Measurements from ENCODE around the gene SERPIND1. TPM values are rescaled to one million over a fixed set of nuclear protein-coding genes. Genes with fewer than 3 reads are reported as not detected.
"Not testable (repeated sequence)": the region's sequence is repeated elsewhere in the genome, so short reads cannot be mapped to it uniquely, and the experiment has no call there.

Gene SERPIND1
- 0.13 TPM for total RNA-seq
- long read RNA-seq, partial matches to known transcripts, result 0 of 3 reads
- long read RNA-seq, other reads (novel, unspliced or antisense), result 3 of 3 reads

GRCh38 chr22:20773793-20774212 lies at the start of gene SERPIND1:
Gene SERPIND1, plus strand, starts transcription at chr22:20774113. Its CDS starts 5,200 bp downstream, at chr22:20779313.
- intact Hi-C loops (cut with DNase I), result no loop called here
- DNase-seq (ENCODE audit: low spot score), result no peak

- intact Hi-C loops (cut with DNase I), result no loop called here
- no peak for DNase-seq (ENCODE audit: low spot score)
Observed at GRCh38 chr22:20724676-20725454, 49.0 kb upstream of the SERPIND1 start.

- no peak for DNase-seq (ENCODE audit: low spot score)
- intact Hi-C loops (cut with DNase I), result no loop called here
Observed at GRCh38 chr22:20725987-20726558, 47.8 kb upstream of the SERPIND1 start.

GRCh38 chr22:20727118-20728015 lies 46.5 kb upstream of the SERPIND1 start:
- DNase-seq (ENCODE audit: low spot score), result no peak
- intact Hi-C loops (cut with DNase I), result no loop called here

GRCh38 chr22:20728523-20729190 lies 45.3 kb upstream of the SERPIND1 start:
- intact Hi-C loops (cut with DNase I), result no loop called here

GRCh38 chr22:20729194-20729593 lies 44.7 kb upstream of the SERPIND1 start:
- intact Hi-C loops (cut with DNase I), result no loop called here
- no peak for DNase-seq (ENCODE audit: low spot score)

More at GRCh38 chr22:20728523-20729190, 45.3 kb upstream of the SERPIND1 start:
- DNase-seq (ENCODE audit: low spot score), result no peak

GRCh38 chr22:20732431-20732830 lies 41.5 kb upstream of the SERPIND1 start:
- DNase-seq (ENCODE audit: low spot score); intact Hi-C loops (cut with DNase I): not testable (repeated sequence)

GRCh38 chr22:20735356-20736162 lies 38.4 kb upstream of the SERPIND1 start:
- intact Hi-C loops (cut with DNase I), result not testable (repeated sequence)

GRCh38 chr22:20736891-20737290 lies 37.0 kb upstream of the SERPIND1 start:
- DNase-seq (ENCODE audit: low spot score); intact Hi-C loops (cut with DNase I): not testable (repeated sequence)

More at GRCh38 chr22:20735356-20736162, 38.4 kb upstream of the SERPIND1 start:
- DNase-seq (ENCODE audit: low spot score), result not testable (repeated sequence)

- intact Hi-C loops (cut with DNase I), result no loop called here
- DNase-seq (ENCODE audit: low spot score), result no peak
Observed at GRCh38 chr22:20738394-20739089, 35.4 kb upstream of the SERPIND1 start.

GRCh38 chr22:20740222-20740951 lies 33.5 kb upstream of the SERPIND1 start:
- intact Hi-C loops (cut with DNase I), result no loop called here
- DNase-seq (ENCODE audit: low spot score), result no peak

GRCh38 chr22:20741008-20741633 lies 32.8 kb upstream of the SERPIND1 start:
- intact Hi-C loops (cut with DNase I), result no loop called here

GRCh38 chr22:20741634-20742581 lies 32.0 kb upstream of the SERPIND1 start:
- intact Hi-C loops (cut with DNase I), result no loop called here
- no peak for DNase-seq (ENCODE audit: low spot score)

More at GRCh38 chr22:20741008-20741633, 32.8 kb upstream of the SERPIND1 start:
- DNase-seq (ENCODE audit: low spot score), result no peak

- intact Hi-C loops (cut with DNase I), result no loop called here
Observed at GRCh38 chr22:20742764-20743163, 31.1 kb upstream of the SERPIND1 start.

GRCh38 chr22:20744456-20744855 lies 29.5 kb upstream of the SERPIND1 start:
- DNase-seq (ENCODE audit: low spot score), result no peak
- intact Hi-C loops (cut with DNase I), result no loop called here

More at GRCh38 chr22:20742764-20743163, 31.1 kb upstream of the SERPIND1 start:
- no peak for DNase-seq (ENCODE audit: low spot score)

GRCh38 chr22:20745119-20745518 lies 28.8 kb upstream of the SERPIND1 start:
- intact Hi-C loops (cut with DNase I), result no loop called here
- DNase-seq (ENCODE audit: low spot score), result no peak
